T-helper 2 cell (primary cell): ENCODE results near the gene OCIAD2.

Experiments
- DNase-seq, 5 experiments: peaks; one replicate each; pipeline versions ENCODE4 v3.0.0 to v3.0.0-alpha.2; 2012 to 2022
- total RNA-seq, 2 donors: gene quantifications; one replicate each; lab custom pipeline; 2026; lab: John Stamatoyannopoulos, UW

Gene OCIAD2
- total RNA-seq, result 21.5 to 28.8 reads per million in 2 donors

- DNase-seq, result peak; percentile 59 to 92 (median 76)
These were observed at the start of gene OCIAD2 for GRCh38 chr4:48906206-48907173. OCIAD2 (minus strand) TSS chr4:48906774; CDS start chr4:48904549, 2,225 bp downstream.

DNA sequence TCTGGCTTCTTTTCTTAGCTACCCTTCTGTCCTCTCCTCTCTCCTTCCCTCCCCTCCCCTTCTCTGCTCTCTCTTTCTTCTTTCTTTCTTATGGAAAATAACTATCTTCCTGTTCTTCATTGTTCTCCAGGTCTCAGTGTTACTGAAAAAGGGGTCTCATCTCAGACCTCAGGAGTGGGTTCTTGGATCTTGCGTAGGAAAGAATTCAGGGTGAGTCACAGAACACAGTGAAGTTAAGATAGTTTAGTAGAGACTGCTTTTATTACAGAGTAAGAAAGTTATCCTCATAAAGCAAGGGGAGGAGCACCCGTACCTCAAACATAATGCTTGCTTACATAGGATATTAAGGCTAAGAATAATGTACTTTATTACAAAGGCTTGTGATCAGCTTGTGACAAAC, 47.7 kb upstream of the OCIAD2 start:
- DNase-seq, result no peak

DNA sequence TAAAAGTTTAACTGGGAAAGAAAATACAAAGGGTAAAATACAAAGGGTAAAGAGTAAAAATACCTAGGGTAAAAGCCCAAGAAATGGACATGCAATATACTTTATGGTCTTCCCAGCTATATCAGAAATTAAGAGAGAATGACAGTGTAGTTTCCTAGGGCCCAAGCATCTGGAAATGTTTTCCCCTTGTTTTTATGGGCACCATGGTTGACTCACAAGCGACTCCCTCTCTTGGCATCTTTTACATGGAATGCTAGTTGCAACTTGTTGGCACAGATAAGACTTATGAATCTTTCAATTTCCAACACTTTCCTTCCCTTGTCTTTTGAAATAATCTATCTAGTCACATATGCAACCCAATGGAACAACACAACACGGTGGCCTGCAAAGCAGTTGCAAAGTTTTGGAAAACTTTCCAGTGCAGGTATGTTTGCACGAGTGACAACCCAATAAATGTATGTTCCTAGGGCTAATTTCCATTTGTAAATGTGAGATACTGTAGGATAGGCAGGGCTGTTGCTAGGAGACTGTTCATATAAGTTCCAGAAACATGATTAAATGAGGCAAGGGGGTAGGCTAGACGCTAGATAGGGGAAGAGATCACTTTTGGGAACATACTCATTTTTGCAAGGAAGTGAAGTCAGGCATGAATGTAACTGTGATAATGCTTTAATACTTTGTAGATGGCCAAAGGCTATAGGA, 43.1 kb upstream of the OCIAD2 start:
- no peak for DNase-seq

GRCh38 chr4:48949086-48949485, 42.5 kb upstream of the OCIAD2 start:
- DNase-seq, result no peak

DNA sequence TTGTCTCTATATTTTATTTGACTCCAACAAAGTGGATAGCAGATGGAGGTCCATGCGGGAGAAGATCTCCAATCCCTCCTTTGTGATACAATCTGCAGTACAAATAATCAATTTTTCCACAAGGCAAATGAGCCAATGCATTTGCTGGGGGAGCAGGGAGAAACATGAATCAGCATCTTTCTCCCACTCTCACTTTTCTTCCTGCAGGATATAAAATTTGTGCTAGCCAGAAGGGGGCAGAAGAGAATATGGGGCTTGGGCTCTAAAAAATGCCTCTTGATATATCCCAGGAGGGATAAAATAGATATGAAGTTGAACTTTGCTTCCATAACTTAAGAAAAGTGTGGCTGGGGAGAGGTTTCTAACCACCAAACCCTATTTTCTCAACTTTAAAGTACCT, 41.2 kb upstream of the OCIAD2 start:
- DNase-seq, result no peak

DNA sequence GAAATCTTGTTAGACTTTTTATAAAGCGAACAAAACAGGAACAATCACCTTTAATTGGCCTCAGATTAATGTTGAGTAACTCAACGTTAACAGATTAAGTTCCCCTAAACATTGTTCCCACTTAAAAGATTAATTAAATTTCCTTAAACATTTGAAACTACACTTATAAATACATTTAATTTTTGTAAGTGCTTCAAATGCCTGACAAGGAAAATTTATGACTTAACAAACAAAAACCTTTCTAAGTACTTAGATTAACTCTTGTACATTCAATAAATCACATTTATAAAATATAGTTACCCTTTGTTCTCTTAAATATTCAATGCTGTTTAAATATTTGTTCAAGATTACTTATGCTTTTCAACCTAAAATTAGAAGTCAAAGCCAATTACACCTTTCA, 39.4 kb upstream of the OCIAD2 start:
- no peak for DNase-seq

- DNase-seq, result peak in 3 of 5 experiments; percentile 2 to 62 (median 9)
These were observed 38.2 kb upstream of the OCIAD2 start for GRCh38 chr4:48944756-48945241.

- DNase-seq, result no peak
These were observed 37.7 kb upstream of the OCIAD2 start for GRCh38 chr4:48944252-48944651.

- DNase-seq, result no peak
These were observed 36.8 kb upstream of the OCIAD2 start for GRCh38 chr4:48943387-48943786.

DNA sequence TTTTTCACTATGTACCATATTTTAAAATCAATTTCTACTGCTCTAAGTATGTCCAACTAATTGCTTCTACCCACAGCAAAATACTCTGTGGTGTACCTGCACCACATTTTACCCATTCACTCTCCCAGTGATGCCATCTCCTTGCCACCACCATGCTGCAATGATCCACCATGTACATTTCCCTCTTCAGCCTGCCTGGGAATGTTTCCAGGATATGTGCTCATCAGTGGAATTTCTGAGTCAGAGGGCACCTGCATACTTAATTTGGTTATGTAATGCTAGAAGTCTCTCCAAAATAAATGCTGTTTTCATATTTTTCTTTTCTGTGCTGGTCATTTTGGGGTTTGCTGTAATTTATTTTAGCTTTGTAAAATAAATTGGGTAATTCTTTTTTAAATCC, 33.2 kb upstream of the OCIAD2 start:
- DNase-seq, result no peak

- DNase-seq, result no peak
These were observed 32.3 kb upstream of the OCIAD2 start for GRCh38 chr4:48938831-48939230.

GRCh38 chr4:48937033-48937432, 30.5 kb upstream of the OCIAD2 start:
- DNase-seq, result no peak

GRCh38 chr4:48931459-48931858, 24.9 kb upstream of the OCIAD2 start:
- DNase-seq, result no peak

GRCh38 chr4:48930654-48931053, 24.1 kb upstream of the OCIAD2 start:
- DNase-seq, result no peak

GRCh38 chr4:48924416-48924815, 17.8 kb upstream of the OCIAD2 start:
- DNase-seq, result no peak

- peak in 1 of 5 experiments; percentile 61 for DNase-seq
These were observed 16.5 kb upstream of the OCIAD2 start for GRCh38 chr4:48923065-48923464.

DNA sequence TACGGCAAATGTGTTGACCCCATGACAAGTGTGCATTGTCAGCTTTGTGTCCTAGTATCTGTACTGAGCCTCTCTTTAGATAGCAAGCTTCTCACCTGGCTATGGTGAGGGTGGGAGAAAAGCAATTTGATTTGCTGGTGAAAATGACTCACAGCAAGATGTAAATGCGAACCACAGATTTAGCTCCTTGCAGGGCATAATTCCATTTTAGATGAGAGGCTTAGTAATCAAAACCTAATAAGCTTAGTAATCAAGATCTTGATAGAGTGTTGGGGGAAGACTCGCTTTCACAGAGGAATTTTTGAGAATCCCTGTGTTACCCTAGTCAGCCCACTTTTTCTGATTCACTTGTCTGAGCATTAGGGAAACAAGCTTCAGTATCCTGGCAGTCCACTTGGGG, 7.7 kb upstream of the OCIAD2 start:
- no peak for DNase-seq

DNA sequence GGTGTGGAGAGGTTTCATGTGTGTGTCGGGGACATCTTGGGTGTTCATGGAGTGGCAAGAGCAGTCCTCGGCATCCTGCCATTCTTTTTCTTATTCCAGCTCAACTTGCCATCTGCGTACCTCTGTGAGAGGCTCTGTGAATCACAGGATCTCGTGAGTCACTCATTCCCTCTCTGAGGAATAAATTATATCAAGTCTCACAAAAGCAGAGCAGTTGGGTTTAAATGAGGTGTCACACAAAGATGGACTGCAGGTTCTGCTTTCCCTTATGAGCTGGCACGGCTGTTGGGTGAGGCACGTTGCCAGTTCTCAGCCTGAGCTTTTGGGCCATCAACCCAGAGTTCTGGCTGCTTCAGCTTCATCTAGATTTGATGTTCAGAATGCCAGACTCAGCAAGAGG, 6.8 kb upstream of the OCIAD2 start:
- no peak for DNase-seq

DNA sequence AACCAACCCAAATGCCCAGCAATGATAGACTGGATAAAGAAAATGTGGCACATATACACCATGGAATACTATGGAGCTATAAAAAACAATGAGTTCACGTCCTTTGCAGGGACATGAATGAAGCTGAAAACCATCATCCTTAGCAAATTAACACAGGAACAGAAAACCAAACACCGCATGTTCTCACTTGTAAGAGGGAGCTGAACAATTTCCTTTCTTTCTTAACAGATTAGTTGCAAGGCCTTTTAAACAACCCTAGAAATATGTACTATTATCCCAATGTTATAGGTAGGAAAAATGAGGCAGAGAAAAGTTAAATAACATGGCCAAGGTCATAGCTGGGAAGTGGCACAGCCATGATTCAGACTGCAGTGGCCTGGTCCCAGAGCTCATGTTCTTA, 5.8 kb upstream of the OCIAD2 start:
- no peak for DNase-seq

DNA sequence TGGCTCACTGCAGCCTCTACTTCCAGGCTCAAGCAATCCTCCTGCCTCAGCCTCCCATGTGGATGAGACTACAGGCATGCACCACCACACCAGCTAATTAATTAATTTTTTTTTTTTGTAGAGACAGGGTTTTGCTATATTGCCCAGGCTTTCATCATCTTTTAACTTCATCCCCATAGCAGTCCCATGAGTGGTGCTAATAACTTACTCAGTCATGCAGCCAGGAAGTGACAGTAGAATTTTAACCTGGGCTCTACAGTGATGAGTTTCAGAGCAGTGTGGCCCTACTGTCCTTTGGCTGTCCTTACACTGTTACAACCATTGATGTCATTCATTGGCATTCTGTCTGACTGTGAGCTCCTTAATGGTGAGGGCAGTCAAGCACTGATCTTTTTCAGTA, 3.9 kb upstream of the OCIAD2 start:
- DNase-seq, result no peak

DNA sequence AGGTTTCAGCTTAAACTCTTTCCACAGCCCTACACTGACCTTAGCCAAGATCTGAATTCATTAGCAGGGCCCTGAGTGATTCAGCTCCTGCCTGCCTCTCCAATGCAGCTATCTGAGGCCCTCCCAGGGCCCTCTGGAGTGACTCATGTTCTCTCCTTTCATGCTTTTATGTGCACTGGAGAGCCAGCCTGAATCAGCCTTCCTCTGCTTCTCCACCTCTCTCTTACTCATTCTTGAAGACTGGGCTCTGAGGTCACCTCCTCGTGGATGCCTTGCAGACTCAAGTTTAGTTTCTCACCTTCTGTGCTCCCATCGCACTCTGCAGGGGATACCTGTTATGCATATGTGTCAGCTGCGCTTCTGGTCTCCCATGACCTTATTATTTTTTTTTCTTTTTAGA, 3.1 kb upstream of the OCIAD2 start:
- DNase-seq, result peak in 2 of 5 experiments; percentile 18 to 32

GRCh38 chr4:48908687-48909086, 2.1 kb upstream of the OCIAD2 start:
- DNase-seq, result no peak

- DNase-seq, result no peak
These were observed 1.3 kb upstream of the OCIAD2 start for GRCh38 chr4:48907706-48908477.
